HG03025 (cell line): ENCODE data around the gene CD6.

Experiments
- ATAC-seq: cut with Tn5 transposase; IDR thresholded peaks from one replicate; pipeline ENCODE4 v1.9.1; 2021; ENCODE audit warnings: mild to moderate bottlenecking, moderate library complexity; ENCODE audit not compliant: unreplicated experiment, low FRiP score

The CD6 gene

GRCh38 chr11:61069427-61069826 is 97.9 kb downstream of the CD6 start:
- no peak for ATAC-seq
